Measurements from ENCODE around the gene NADSYN1.

DNA sequence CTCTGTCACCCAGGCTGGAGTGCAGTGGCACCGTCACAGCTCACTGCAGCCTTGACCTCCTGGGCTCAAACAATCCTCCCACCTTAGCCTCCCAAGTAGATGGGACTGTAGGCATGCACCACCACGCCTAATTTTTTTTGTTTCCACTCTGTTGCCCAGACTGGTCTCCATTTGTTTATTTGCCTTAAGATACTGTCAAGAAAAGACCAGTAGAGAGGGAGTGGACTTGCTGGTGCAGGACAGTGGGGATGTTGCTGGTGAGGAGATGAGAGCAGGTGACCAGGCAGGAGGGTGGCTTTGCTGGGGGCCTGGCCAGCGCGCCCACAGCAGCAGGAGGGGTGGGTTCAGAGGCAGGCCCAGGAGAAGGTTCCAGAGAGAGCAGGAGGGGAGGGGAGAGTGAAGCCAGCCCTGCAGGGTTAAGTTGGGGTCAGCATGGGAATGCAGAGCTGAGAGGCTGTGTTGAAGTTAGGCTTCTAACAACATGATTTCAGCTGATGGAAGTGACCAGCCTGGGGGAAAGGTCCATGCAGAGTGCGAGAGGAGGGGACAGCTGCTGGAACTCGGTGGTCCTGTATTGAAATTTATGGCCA is 35.8 kb downstream of the NADSYN1 start:
- TF ChIP-seq, protein P1, sequence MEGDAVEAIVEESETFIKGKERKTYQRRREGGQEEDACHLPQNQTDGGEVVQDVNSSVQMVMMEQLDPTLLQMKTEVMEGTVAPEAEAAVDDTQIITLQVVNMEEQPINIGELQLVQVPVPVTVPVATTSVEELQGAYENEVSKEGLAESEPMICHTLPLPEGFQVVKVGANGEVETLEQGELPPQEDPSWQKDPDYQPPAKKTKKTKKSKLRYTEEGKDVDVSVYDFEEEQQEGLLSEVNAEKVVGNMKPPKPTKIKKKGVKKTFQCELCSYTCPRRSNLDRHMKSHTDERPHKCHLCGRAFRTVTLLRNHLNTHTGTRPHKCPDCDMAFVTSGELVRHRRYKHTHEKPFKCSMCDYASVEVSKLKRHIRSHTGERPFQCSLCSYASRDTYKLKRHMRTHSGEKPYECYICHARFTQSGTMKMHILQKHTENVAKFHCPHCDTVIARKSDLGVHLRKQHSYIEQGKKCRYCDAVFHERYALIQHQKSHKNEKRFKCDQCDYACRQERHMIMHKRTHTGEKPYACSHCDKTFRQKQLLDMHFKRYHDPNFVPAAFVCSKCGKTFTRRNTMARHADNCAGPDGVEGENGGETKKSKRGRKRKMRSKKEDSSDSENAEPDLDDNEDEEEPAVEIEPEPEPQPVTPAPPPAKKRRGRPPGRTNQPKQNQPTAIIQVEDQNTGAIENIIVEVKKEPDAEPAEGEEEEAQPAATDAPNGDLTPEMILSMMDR (IDR thresholded peaks at IDR 0.05) = no peak
- TF ChIP-seq, protein P2, sequence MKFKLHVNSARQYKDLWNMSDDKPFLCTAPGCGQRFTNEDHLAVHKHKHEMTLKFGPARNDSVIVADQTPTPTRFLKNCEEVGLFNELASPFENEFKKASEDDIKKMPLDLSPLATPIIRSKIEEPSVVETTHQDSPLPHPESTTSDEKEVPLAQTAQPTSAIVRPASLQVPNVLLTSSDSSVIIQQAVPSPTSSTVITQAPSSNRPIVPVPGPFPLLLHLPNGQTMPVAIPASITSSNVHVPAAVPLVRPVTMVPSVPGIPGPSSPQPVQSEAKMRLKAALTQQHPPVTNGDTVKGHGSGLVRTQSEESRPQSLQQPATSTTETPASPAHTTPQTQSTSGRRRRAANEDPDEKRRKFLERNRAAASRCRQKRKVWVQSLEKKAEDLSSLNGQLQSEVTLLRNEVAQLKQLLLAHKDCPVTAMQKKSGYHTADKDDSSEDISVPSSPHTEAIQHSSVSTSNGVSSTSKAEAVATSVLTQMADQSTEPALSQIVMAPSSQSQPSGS (CRISPR knock-in tag; IDR thresholded peaks at IDR 0.05; ENCODE audit: borderline replicate concordance, low read depth) = no peak
- TF ChIP-seq, protein P3, sequence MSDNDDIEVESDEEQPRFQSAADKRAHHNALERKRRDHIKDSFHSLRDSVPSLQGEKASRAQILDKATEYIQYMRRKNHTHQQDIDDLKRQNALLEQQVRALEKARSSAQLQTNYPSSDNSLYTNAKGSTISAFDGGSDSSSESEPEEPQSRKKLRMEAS (CRISPR knock-in tag; IDR thresholded peaks at IDR 0.05) = no peak
- TF ChIP-seq, protein P4, sequence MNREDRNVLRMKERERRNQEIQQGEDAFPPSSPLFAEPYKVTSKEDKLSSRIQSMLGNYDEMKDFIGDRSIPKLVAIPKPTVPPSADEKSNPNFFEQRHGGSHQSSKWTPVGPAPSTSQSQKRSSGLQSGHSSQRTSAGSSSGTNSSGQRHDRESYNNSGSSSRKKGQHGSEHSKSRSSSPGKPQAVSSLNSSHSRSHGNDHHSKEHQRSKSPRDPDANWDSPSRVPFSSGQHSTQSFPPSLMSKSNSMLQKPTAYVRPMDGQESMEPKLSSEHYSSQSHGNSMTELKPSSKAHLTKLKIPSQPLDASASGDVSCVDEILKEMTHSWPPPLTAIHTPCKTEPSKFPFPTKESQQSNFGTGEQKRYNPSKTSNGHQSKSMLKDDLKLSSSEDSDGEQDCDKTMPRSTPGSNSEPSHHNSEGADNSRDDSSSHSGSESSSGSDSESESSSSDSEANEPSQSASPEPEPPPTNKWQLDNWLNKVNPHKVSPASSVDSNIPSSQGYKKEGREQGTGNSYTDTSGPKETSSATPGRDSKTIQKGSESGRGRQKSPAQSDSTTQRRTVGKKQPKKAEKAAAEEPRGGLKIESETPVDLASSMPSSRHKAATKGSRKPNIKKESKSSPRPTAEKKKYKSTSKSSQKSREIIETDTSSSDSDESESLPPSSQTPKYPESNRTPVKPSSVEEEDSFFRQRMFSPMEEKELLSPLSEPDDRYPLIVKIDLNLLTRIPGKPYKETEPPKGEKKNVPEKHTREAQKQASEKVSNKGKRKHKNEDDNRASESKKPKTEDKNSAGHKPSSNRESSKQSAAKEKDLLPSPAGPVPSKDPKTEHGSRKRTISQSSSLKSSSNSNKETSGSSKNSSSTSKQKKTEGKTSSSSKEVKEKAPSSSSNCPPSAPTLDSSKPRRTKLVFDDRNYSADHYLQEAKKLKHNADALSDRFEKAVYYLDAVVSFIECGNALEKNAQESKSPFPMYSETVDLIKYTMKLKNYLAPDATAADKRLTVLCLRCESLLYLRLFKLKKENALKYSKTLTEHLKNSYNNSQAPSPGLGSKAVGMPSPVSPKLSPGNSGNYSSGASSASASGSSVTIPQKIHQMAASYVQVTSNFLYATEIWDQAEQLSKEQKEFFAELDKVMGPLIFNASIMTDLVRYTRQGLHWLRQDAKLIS (CRISPR knock-in tag; IDR thresholded peaks at IDR 0.05; ENCODE audit: borderline replicate concordance) = no peak
- TF ChIP-seq ZNF416 (CRISPR knock-in tag; IDR thresholded peaks at IDR 0.05) (no peak), KAT7 (CRISPR knock-in tag; IDR thresholded peaks at IDR 0.05; ENCODE audit: borderline replicate concordance) (no peak)
- TF ChIP-seq, protein P5, sequence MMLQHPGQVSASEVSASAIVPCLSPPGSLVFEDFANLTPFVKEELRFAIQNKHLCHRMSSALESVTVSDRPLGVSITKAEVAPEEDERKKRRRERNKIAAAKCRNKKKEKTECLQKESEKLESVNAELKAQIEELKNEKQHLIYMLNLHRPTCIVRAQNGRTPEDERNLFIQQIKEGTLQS (CRISPR knock-in tag; conservative IDR thresholded peaks at IDR 0.05) = no peak

Data from WTC11 (cell line).